ENCODE results near the gene ZBP1.

DNA sequence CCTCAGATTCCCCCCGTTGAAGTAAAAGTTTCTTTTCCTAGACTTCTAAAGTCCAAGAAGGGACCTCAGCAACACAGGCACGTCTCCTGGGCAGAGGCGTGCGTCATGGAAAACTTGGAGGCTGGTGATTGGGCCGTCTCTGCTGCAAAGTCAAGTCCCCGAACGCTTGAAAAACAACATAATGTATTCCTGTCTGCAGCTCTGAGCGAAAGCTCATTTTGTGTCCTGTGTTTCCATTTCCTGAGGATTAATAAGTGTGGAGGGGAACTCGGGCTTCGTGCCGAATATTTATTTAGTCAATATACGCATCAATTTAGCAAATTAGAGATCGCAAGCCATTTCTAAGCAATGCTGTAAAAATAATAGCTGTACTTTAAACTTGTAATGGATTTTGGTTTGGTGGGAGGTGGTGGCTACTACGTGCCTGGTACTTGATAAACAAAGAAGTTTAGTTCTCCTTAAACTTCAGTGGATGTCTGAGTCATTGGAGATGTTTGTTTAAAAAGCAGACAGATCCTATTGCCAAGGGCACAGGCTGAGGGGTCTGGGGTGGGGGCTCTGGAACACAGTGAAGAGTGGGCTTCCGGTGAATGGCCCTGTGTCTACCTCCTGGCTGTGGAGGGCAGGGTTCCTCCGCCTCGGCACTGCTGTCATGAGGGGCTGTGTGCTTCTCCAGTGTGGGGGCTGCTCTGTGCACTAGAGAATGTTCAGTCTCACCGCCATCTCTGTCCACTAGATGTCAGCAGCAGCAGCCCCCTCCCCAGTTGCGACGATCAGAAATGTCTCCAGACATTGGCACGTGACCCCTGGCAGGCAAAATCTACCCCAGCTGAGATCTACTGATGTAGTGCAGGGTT lies 37.6 kb downstream of the ZBP1 start:
- TF ChIP-seq POLR2A (IDR thresholded peaks at IDR 0.05) (no peak), POLR2AphosphoS5 (IDR thresholded peaks at IDR 0.05) (peak; percentile 49)
- TF ChIP-seq, protein P1, sequence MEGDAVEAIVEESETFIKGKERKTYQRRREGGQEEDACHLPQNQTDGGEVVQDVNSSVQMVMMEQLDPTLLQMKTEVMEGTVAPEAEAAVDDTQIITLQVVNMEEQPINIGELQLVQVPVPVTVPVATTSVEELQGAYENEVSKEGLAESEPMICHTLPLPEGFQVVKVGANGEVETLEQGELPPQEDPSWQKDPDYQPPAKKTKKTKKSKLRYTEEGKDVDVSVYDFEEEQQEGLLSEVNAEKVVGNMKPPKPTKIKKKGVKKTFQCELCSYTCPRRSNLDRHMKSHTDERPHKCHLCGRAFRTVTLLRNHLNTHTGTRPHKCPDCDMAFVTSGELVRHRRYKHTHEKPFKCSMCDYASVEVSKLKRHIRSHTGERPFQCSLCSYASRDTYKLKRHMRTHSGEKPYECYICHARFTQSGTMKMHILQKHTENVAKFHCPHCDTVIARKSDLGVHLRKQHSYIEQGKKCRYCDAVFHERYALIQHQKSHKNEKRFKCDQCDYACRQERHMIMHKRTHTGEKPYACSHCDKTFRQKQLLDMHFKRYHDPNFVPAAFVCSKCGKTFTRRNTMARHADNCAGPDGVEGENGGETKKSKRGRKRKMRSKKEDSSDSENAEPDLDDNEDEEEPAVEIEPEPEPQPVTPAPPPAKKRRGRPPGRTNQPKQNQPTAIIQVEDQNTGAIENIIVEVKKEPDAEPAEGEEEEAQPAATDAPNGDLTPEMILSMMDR (IDR thresholded peaks at IDR 0.05): no peak
